Endometrium (tissue), 2 donors: ENCODE measurements around the gene CCDC34.
"Not testable (repeated sequence)": the region's sequence is repeated elsewhere in the genome, so short reads cannot be mapped to it uniquely, and the experiment has no call there.

ENCODE experiments used
- FAIRE-seq: peaks from 2 replicates; lab custom pipeline; 2012; peaks lifted over from hg19 to GRCh38; lab: Jason Lieb, UNC
- donor health status: control.
- donor health status: control.

The CCDC34 gene

GRCh38 chr11:27361649-27362431, 1.2 kb downstream of the CCDC34 start:
- no peak for FAIRE-seq

DNA sequence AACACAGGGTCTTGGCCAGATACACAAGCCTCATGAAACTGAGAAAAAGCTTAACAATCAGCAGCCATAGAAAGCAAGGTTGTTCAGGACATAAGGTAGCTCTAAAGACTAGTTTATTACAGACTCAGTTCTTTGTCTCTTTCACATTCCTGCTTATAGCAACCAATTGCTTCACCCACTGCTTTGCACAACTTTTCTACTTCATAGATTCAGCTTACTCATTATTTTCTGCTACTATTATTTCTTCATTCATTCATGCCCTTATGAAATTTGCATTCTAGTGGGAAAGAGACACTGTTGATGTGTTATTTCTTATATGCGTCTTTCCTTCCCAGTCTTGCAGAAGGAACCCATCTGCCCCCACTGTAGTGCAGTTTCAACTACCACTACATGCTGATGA, 4.7 kb downstream of the CCDC34 start:
- FAIRE-seq, result no peak

DNA sequence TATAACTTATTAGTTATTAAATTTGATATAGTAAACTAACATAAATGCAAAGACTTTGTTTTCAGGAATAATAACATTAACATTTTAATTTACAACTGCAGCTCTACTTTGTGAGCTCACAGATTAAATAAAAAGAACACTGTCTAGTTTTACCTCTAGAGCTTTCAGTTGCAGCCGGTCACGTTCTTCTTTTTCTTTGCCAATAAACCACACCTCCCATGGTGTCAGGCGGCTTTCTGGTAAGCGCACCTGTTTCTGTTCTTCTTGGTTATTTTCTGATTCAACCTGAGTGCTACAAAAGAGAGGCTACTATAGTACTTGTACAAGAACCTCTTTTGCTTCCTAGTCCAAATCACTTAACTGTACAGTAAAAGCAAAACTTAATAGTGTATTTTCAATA, 5.8 kb downstream of the CCDC34 start:
- FAIRE-seq, result no peak

DNA sequence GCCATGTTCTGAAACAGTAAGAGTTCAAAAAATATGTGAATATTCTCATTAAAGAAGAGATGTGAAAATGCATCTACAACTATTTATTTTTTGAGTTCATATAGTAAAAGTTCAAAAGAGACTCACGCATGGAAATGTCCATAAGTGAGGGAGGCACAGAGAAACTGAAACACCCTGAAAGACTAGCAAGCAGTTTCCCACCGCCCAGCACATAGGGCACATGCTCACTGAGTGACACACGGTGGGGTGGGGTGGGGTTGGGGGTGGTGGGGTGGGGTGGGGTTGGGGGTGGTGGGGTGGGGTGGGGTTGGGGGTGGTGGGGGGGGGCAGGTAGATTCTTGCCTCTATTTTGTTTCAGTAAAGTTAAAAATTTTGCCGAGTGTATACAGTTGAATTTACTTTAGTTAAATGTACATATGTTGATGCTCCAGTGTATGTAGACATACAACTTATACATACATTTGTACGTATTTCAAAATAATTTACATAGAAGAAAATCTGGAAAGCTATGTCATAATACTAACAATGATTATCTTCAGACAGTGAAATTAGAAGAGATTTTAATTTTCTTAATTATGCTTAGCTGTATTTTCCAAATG, 6.3 kb downstream of the CCDC34 start:
- FAIRE-seq, result no peak

DNA sequence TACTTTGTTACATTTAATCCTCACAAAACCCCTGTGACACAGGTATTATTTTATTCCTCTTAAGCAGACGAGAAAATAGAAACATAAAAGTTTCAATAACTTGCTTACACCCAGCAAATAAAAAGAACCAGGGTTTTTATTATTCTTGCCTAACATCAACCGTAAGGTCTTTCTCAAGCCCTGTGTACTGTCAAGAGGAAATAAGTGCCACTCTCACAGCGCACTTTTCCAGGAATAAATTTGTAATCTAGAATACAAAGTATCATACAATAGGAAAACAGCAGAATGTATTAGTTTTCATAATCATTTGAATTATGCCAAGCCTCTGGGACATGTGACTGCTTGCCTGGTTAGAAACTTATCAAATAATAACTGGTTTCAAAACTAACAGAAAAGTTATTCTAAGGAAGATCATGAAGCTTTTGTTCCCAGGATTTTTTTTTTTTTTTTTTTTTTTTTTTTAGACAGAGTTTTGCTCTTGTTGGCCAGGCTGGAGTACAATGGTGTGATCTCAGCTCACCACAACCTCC, 7.4 kb downstream of the CCDC34 start:
- no peak for FAIRE-seq

GRCh38 chr11:27354359-27354965, 8.6 kb downstream of the CCDC34 start:
- FAIRE-seq, result no peak

DNA sequence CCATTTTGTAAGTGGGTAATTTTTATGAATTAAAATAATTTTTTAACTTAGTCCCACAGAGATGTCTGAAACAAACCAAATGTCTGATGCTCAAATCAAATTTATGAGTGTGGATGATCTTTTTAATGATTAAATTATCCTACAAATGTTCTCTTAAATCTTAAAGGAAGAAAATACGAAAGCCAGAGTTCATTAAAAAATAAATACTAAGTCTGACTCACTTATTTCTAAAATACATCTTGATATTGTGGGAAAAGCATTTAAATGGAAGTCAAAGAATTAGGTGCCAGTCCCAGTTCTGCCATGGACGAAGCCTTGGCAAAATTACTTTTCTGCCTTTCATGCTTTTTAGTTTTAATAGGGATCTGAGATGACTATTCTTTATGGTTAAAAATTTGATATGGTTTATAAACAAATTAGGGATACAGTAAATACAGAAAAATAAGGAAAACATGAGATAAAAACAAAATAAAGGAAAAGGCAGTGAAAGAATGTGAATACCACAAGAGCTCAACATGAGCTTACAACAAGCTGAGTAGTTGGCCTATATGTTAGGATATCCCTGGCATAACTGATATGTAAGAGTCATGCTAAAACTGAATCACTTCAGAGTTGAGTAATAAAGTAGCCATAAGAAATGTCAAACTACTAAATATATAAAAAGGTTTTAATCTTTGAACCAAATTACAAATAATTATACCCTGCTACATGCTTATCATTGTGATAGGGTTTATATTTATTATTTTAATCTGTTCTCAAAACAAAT, 9.2 kb downstream of the CCDC34 start:
- peak; percentile 48 for FAIRE-seq

- no peak for FAIRE-seq
Observed at GRCh38 chr11:27352781-27353180, 10.2 kb downstream of the CCDC34 start.

GRCh38 chr11:27350511-27350910, 12.5 kb downstream of the CCDC34 start:
- FAIRE-seq, result no peak

- no peak for FAIRE-seq
Observed at GRCh38 chr11:27349919-27350318, 13.1 kb downstream of the CCDC34 start.

DNA sequence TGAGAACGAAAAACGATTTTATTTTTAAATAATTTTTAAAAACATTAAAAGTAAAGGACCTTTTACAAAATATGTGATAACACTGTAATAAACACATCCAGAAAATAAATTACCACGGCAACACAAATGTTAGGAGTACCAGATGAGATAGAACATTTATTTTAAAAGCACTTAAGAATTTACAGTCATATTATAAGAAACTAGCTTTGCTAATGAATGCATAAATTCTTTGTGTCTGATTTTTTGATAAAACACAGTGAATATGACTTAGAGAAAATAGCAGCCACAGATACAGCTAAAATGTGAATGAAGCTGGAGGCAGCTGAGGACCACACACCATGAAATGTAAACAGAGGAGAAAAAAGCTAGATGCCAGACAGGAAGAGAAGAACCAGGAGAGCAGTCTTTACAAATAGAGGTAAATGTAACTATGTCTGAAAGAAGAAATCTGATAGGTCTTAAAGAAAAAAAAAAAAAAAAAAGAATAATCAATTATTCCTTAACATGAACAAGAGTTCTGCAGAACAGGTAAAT, 14.6 kb downstream of the CCDC34 start:
- FAIRE-seq, result no peak

GRCh38 chr11:27347359-27348339, 15.4 kb downstream of the CCDC34 start:
- peak; percentile 97 for FAIRE-seq

DNA sequence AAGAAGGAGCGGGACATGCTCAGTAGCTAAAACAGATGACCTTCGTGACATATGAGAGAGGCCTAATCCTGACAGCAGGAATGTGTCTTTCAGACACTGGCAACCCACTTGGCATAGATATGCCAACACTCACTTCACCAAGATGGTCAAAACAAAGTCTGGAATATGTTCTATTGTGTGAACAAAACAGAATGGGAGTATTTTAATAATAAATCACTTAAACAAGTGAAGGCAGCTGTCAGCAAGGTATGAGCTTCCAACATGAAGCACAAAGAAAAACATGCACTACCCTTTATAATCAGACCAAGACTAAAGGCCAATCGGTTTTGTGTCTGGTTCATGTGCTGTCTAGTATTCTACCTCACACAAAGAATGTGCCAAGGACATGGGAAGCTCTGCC, 23.1 kb downstream of the CCDC34 start:
- no peak for FAIRE-seq

GRCh38 chr11:27334764-27335163, 28.3 kb downstream of the CCDC34 start:
- not testable (repeated sequence) for FAIRE-seq

- FAIRE-seq, result no peak
Observed at GRCh38 chr11:27331981-27332380, 31.0 kb downstream of the CCDC34 start.

DNA sequence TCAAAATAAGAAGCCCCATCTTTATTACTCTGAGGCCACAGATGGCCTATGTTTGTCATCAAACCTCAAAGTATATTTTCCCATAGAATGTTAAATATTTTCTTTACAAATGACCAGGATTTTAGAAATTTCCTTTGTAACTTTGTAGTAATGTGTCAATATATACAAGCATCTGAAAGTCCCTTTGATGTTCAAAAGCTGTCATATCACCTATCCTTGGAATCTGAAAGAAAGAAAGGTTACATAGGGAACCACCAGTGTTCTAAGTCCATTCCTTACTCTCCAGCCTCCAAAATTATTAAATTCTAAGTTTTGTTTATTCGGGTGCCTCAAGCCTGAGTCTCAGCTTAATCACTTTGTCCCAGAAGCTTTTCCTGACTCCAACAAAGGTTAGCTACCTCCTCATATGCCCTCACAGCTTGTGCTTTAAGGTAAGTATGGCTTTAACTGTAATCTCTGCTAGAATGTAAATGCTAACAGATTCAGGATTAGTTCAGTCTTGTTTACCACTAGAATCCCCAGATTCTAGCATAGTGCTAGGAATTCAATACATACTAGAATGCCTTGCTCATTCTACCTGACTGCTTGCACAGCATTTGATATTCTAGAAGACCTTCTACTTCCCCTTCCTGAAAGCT, 32.3 kb downstream of the CCDC34 start:
- FAIRE-seq, result no peak

GRCh38 chr11:27329867-27330632, 33.0 kb downstream of the CCDC34 start:
- FAIRE-seq, result no peak

- FAIRE-seq, result no peak
Observed at GRCh38 chr11:27328614-27329013, 34.4 kb downstream of the CCDC34 start.

GRCh38 chr11:27327064-27327463, 36.0 kb downstream of the CCDC34 start:
- FAIRE-seq, result not testable (repeated sequence)

- FAIRE-seq, result not testable (repeated sequence)
Observed at GRCh38 chr11:27322196-27322595, 40.8 kb downstream of the CCDC34 start.
